Measurements from ENCODE around the gene KHK.

The KHK gene

GRCh38 chr2:27086724-27087593 lies at the start of gene KHK:
KHK (plus strand) TSS chr2:27086772; CDS start chr2:27087260, 488 bp downstream.
- DNase-seq (ENCODE audit: low read depth) = no peak

GRCh38 chr2:27038012-27038411 lies 48.6 kb upstream of the KHK start:
- DNase-seq (ENCODE audit: low read depth) = no peak

GRCh38 chr2:27038631-27039339 lies 47.8 kb upstream of the KHK start:
- no peak for DNase-seq (ENCODE audit: low read depth)

GRCh38 chr2:27039426-27039825 lies 47.1 kb upstream of the KHK start:
- no peak for DNase-seq (ENCODE audit: low read depth)

GRCh38 chr2:27039871-27040270 lies 46.7 kb upstream of the KHK start:
- DNase-seq (ENCODE audit: low read depth) = no peak

- no peak for DNase-seq (ENCODE audit: low read depth)
These were observed 46.3 kb upstream of the KHK start for GRCh38 chr2:27040282-27040681.

- DNase-seq (ENCODE audit: low read depth) = no peak
These were observed 44.8 kb upstream of the KHK start for GRCh38 chr2:27041752-27042151.

- no peak for DNase-seq (ENCODE audit: low read depth)
These were observed 44.4 kb upstream of the KHK start for GRCh38 chr2:27042159-27042661.

- DNase-seq (ENCODE audit: low read depth) = no peak
These were observed 43.5 kb upstream of the KHK start for GRCh38 chr2:27042985-27043634.

GRCh38 chr2:27049422-27050280 lies 36.9 kb upstream of the KHK start:
- peak; percentile 50 for DNase-seq (ENCODE audit: low read depth)

- DNase-seq (ENCODE audit: low read depth) = peak; percentile 83
These were observed 36.1 kb upstream of the KHK start for GRCh38 chr2:27050281-27050995.

- DNase-seq (ENCODE audit: low read depth) = peak; percentile 90
These were observed 35.3 kb upstream of the KHK start, which contains the start of gene AGBL5 for GRCh38 chr2:27050996-27051901. AGBL5 (plus strand) TSS chr2:27051668; CDS start chr2:27052959, 1,291 bp downstream.

GRCh38 chr2:27051902-27052645 lies 34.5 kb upstream of the KHK start:
- no peak for DNase-seq (ENCODE audit: low read depth)

- DNase-seq (ENCODE audit: low read depth) = no peak
These were observed 33.3 kb upstream of the KHK start for GRCh38 chr2:27053321-27053720.

GRCh38 chr2:27053776-27054175 lies 32.8 kb upstream of the KHK start:
- DNase-seq (ENCODE audit: low read depth) = no peak

- DNase-seq (ENCODE audit: low read depth) = no peak
These were observed 31.9 kb upstream of the KHK start for GRCh38 chr2:27054721-27055120.

- no peak for DNase-seq (ENCODE audit: low read depth)
These were observed 29.4 kb upstream of the KHK start for GRCh38 chr2:27057184-27057583.

GRCh38 chr2:27058210-27058609 lies 28.4 kb upstream of the KHK start:
- DNase-seq (ENCODE audit: low read depth) = no peak
